GDM1 (cell line): ENCODE results near the gene PTPN13.
"Not testable (repeated sequence)": the region's sequence is repeated elsewhere in the genome, so short reads cannot be mapped to it uniquely, and the experiment has no call there.

Source experiments
- DNase-seq: peaks from one replicate; lab custom pipeline; 2025; lab: John Stamatoyannopoulos, UW

PTPN13 gene

DNA sequence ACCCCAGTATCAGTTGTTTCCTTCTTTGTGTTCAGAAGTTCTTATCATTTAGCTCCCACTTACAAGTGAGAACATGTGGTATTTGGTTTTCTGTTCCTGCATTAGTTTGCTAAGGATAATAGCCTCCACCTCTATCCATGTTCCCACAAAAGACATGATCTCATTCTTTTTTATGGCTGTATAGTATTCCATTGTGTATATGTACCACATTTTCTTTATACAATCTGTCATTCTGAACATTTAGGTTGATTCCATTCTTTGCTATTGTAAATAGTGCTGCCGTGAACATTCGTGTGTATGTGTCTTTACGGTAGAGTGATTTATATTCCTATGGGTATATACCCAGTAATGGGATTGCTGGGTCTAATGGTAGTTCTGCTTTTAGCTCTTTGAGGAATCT is 125.0 kb downstream of the PTPN13 start:
- not testable (repeated sequence) for DNase-seq

DNA sequence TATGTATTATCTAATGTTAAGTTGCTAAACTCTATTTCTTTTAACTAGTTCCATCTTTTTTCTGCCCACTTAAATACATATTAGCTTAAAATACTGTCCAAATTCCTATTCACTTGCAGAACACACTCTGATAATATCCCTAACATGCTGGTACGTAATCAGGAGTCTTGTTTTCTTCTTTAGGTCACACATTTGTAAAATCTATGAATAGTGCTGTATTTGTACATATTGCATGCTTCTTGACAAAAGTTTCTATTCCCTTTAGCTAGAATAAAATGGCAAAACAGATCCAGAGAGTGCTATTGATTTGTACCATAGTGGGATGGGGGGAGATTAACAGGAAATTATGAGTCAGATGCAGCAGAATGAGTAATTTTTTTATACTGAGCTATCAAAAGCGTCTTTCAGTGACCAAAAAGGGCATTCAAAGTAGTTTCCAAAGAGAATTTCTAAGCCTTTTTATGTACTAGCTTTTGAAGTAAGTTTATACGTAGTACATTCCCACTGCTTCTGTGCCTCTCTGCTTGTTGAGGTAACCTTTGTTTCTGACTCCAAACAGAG is 126.5 kb downstream of the PTPN13 start:
- DNase-seq = no peak

DNA sequence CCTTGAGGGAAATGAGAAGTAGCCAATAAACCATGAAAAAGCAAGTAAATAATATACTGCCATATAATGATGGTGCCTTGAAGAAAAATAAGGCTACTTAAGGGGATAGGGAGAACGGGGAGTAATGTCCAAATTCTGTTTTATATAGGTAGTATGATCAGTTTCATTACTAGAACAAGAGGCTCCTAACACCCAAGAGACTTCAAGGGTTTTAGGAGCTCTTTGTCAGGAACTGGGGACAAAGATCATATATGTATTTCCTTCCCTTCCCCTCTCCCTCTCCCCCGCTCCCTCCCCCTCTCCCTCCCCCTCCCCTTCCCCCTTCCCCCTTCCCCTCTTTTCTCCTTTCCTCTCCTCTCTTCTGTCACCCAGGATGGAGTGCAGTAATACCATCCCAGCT is 127.3 kb downstream of the PTPN13 start:
- no peak for DNase-seq

DNA sequence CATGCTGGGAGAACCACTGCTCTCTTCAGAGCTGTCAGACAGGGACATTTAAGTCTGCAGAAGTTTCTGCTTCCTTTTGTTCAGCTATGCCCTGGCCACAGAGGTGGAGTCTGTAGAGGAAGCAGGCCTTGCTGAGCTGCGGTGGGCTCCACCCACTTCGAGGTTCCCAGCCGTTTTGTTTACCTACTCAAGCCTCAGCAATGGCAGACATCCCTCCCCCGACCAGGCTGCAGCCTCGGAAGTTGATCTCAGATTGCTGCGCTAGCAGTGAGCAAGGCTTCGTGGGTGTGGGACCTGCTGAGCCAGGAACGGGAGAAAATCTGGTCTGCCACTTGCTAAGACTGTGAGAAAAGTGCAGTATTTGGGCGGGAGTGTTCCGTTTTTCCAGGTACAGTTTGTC is 136.2 kb downstream of the PTPN13 start:
- no peak for DNase-seq

DNA sequence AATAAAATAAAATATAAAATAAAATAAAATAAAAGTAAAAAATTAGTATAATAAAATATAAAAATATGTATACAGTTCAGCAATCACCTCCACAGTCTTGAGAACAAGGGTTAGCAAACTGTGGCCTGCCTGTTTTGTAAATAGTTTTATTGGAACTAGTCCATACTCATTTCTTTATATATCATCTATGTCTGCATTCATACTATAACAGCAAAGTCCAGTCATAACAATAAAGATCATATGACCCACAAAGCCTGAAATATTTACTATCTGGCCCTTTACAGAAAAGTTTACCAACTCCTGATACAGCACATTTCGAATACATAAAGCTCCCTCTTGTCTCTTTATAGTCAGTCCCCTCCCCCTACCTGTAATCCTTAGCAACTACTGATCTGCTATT is 143.1 kb downstream of the PTPN13 start:
- no peak for DNase-seq

DNA sequence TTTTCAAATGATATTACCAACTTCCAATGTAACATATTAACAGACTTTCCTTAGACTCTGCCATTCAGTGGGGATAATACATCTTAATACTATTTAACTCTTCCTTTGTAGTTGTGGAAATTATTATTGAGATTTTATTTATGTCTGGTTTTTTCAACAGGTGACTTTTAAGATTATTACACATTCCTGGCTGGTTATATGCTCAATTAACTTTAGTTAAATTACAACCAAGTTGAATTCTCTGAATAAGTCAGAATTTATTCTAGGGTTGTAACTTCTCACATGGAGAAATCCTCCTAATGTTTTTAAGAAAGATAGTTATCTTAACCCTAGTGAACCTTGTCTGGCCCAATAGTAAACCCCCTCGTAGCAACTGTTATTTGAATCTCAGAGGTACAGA is 147.7 kb downstream of the PTPN13 start:
- DNase-seq = no peak

DNA sequence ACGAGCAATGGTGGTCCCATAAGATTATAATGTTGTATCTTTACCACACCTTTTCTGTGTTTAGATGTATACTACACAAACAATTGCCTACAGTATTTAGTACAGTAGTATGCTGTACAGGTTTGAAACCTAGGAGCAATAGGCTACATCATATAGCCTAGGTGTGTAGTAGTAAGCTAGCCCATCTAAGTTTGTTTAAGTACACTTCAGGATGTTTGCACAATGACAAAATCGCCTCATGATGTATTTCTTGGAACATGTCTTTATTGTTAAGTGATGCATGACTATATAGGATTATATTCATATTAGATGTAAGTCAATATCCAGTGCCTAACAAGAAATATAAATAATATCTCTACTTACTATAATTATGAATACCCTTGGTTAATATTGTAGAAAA is 150.5 kb downstream of the PTPN13 start:
- DNase-seq = no peak

DNA sequence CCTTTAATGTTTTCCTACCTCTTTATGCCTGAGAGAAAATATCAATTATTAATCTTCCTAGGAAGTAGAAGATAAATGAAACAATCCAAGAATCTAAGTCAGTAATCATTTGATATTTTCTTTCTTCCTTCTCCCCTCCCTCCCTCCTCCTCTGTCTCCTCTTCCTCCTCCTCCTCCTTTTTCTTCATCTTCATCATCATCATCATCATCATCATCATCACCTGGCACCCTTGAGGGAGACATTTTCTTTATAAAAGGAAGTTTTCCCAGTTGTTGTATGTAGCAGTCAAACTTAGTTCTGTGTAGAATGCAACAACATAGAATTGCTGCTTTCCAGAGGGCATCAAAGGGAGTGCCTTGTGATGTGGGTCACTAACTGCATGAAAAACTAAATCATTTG is 155.0 kb downstream of the PTPN13 start:
- no peak for DNase-seq

DNA sequence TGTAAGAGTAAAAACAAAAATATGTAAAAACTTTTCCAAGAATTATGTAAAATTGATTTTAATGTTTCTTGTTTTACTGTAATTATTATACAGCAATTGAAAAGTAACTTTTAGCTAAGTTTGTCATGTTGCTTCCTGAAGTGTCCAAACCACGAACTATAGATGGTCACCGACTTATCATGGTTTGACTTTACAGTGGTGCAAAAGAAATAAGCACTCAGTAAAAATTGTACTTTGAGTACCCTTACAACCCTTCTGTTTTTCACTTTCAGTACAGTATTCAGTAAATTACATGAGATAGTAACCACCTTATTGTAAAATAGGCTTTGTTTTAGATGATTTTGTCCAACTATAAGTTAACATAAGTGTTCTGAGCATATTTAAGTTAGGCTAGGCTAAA is 161.3 kb downstream of the PTPN13 start:
- no peak for DNase-seq

DNA sequence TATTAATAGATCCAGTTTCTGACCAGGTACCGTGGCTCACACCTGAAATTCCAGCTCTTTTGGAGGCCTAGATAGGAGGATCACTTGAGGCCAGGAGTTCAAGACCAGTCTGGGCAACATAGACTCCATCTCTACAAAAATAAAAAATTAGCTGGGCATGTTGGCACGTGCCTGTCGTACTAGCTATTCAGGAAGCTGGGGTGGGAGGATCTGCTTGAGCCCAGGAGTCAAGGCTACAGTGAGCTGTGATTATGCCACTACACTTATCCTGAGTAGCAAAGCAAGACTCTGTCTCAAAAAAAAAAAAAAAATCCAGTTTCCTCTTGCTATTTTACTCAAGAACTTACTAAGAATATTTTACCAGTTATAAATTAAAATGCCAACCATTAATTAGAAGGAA is 163.4 kb downstream of the PTPN13 start:
- no peak for DNase-seq

DNA sequence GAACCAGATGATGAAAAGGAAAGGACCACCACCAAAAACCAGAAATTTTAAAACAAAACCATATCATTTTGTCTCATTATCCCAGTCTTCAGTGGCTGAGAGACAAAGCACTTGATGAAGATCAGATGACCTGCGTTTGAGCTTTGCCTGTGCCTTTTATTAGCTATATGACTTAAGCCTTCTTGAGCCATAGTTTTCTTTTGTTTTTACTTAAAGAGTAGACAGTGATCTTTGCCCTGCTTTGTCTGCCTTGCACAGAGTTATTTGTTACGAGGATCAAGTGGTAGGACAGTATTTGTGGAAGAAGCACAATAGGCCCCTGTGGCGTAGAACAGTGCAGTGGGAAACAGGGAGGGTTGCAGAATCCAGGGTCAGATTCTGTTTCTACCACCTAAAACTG is 165.2 kb downstream of the PTPN13 start:
- no peak for DNase-seq

DNA sequence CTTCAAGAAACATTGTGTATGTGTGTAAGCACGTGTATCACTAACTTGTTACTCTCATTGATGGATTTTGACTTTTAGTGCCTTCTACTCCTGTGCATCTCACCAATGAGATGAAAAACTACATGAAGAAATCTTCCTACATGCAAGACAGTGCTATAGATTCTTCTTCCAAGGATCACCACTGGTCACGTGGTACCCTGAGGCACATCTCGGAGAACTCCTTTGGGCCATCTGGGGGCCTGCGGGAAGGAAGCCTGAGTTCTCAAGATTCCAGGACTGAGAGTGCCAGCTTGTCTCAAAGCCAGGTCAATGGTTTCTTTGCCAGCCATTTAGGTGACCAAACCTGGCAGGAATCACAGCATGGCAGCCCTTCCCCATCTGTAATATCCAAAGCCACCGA is 168.5 kb downstream of the PTPN13 start:
- DNase-seq = no peak

DNA sequence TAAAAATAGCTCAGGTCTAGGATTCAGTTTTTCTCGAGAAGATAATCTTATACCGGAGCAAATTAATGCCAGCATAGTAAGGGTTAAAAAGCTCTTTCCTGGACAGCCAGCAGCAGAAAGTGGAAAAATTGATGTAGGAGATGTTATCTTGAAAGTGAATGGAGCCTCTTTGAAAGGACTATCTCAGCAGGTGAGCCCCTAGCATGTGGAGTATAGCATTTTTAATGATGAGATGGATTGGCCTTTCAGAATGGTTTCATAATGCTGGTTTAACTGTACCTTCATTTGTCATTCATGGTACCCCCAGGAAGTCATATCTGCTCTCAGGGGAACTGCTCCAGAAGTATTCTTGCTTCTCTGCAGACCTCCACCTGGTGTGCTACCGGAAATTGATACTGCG is 175.7 kb downstream of the PTPN13 start:
- no peak for DNase-seq

DNA sequence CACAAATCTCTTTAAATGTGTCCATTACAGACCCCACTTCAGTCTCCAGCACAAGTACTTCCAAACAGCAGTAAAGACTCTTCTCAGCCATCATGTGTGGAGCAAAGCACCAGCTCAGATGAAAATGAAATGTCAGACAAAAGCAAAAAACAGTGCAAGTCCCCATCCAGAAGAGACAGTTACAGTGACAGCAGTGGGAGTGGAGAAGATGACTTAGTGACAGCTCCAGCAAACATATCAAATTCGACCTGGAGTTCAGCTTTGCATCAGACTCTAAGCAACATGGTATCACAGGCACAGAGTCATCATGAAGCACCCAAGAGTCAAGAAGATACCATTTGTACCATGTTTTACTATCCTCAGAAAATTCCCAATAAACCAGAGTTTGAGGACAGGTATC is 177.0 kb downstream of the PTPN13 start:
- no peak for DNase-seq

DNA sequence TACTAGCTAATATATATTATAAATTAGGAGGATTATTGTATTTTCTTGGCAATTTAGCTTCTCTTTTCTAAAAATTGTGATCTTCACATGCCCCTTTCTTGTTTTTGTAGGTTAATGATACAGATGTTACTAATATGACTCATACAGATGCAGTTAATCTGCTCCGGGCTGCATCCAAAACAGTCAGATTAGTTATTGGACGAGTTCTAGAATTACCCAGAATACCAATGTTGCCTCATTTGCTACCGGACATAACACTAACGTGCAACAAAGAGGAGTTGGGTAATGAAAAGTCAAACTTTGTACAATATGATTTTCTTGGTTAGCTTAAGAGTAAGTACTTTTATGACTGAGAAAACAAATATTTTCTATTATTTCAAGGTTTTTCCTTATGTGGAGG is 180.9 kb downstream of the PTPN13 start:
- DNase-seq = no peak

DNA sequence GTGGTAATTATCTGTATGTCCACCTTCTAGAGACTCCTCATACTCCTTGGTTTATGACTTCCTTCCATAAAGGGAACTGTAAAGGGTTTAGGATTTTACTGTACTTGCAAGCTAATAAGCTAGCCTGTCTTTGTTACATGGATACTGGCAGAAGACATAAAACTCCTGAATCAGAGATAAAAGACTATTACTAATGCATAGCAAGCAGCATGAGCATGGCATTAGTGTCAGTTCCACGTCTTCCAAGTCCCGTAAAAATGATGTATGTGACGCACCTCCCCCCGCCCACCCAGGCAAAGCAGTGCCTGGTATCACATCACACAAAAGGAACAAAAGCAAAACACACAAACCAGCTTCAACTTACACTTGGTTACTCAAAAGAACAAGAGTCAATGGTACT is 184.1 kb downstream of the PTPN13 start:
- no peak for DNase-seq

DNA sequence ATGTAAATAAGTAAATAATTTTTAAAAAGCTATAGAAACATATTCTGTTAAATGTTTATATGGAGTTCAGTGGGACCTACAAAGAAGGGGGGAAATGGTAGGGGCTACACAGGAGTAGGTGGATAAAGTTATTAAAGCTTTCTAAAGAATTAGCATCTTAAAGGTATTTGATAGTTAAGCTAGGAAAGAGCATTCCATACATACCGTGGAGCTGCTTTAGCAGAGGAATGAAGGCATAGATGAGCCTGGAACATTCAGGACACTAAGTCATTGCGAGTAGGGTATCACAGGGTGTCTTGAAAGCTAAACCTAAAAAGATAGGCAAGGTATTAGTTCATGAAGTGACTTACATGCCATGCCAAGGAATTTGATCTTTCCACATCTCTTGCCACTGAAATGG is 194.7 kb downstream of the PTPN13 start:
- no peak for DNase-seq

DNA sequence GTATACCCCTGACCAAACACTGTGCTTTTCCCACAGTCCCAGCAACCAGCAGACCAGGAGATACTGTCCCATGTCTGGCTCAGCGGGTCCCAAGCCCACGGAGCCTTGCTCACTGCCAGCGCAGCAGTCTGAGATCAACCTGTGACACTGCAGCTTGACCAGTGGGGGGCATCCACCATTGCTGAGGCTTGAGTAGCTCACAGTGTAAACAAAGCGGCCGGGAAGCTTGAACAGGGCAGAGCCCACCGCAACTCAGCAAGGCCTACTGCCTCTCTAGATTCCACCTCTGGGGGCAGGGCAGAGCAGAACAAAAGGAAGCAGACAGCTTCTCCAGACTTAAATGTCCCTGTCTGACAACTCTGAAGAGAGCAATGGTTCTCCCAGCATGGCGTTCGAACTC is 197.0 kb downstream of the PTPN13 start:
- DNase-seq = no peak

DNA sequence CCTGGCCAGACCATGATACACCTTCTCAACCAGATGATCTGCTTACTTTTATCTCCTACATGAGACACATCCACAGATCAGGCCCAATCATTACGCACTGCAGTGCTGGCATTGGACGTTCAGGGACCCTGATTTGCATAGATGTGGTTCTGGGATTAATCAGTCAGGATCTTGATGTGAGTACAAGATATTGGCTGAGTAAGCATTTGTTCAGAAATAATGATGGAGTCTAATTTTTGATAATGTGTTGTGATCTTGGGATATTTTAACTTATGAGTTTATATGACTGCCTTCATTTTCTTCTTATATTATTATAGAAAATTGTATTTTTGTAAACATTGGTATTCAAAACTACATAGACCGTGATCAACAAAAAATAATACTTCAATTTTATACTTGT is 215.7 kb downstream of the PTPN13 start:
- DNase-seq = no peak

DNA sequence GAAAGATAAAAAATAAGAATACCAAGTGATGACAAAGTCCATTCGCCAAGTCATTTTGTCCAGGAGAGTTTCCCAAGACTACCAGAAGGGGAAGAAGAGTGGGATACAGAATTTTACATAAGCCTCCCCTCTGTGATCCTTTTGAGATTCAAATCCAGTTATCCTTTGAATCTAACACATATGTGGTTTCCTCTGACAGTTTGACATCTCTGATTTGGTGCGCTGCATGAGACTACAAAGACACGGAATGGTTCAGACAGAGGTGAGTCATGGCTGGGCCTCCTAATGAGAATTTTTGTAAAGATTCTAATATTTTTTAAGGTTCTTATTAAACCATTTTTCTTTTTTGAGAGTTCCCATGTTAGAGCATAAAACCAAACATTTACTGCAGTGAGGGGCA is 216.7 kb downstream of the PTPN13 start:
- DNase-seq = no peak

DNA sequence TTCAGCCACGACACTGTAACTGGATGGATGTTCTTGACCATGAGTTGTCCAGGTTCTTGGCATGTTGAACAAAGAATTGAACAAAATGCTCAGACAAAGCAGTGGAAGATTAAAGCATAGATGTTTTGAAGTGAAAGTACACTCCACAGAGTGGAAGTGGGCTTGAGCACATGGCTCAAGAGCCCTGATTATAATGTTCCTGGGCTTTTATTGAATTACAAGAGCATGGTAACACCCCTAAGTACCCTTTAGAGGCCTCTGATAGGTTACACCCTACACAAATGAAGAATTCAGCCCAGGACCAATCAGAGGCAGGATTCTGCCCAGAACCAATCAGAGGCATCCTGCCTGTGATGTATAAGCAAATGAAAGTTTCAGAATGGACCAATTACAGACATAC is 221.5 kb downstream of the PTPN13 start:
- DNase-seq = no peak

DNA sequence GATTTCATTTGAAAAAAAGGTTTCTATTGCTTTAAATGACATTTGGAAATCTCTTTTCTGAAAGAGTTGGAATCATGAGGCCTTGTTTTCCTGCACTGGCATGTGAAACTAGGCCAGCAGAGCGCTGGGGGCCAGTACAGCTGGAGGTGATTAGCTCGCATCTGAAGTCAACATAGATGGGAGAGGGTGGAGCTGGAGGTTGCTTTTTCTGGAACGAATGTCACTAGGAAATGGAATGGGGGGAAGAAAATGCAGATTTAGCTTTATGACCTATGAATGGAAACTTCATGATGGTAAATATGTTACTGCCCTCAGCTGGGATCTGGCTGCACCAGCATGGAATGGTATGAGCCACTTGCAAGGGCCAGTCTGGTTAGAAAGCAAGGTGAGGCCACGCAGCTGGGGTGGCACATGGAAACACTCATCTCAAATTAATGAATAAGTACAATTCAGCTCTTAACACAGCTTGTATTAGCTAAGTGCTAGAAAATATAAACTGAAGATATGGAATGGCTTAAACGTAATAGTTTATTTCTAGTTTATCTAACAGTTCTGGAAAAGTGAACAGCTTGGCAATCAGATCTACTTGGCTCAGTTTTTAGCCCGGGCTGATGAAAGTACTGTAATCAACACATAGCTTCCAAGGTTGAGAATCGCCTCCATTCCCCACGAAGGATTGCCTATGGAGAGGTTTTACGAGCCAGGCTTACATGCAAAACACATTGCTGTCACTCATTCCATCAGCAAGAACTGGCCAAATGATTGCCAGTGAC is 222.6 kb downstream of the PTPN13 start:
- DNase-seq = no peak

DNA sequence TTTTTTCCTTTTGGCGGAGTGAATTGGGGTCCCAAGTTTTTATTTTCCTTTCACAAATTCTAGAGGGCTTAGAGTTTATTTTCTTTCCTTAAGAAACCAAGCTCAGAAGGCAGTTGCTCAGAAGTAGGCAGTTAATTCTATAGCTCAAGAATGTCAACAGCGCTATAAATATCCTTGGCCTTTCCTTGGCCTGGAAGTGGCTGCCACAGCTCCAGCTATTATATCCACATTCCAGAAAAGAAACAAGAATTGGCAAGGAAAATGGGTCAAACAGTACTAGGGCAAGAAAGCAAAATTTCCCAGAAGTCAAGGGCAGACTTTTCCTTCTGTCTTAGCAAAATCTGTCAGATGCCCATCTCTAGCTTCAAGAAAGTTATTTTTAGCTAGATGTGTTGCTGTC is 224.1 kb downstream of the PTPN13 start:
- DNase-seq = no peak

DNA sequence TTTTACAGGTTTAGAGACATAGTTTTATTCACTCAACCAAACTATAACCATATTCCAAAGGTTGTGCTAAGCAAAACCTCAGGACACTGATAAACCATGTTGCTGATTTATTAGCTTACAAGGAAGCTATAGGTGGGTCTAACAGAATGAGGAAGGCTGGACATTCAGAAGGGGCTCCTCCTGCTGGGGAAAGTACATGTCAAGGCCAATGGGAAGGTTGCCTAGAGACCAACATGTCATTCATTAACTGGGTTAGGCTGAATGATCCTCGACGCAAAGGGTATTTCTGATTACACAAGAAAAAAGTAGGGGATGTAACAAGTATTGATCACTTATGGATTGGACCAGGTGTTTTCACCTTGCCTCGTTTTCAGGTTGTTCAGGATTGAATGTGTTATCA is 224.7 kb downstream of the PTPN13 start:
- no peak for DNase-seq
